ENCODE measurements around the gene GPRIN1.

The GPRIN1 gene

GRCh38 chr5:176625512-176625911, 15.6 kb upstream of the GPRIN1 start:
- no peak for DNase-seq (ENCODE audit: low read depth in 3 of 3, low spot score in 1 of 3)

- DNase-seq (ENCODE audit: low read depth in 3 of 3, low spot score in 1 of 3): no peak
Measured at GRCh38 chr5:176624938-176625337, 15.0 kb upstream of the GPRIN1 start.

- DNase-seq (ENCODE audit: low read depth in 3 of 3, low spot score in 1 of 3): no peak
Measured at GRCh38 chr5:176624142-176624541, 14.2 kb upstream of the GPRIN1 start.

- no peak for DNase-seq (ENCODE audit: low read depth in 3 of 3, low spot score in 1 of 3)
Measured at GRCh38 chr5:176621661-176622079, 11.7 kb upstream of the GPRIN1 start.

GRCh38 chr5:176620333-176620981, 10.5 kb upstream of the GPRIN1 start:
- DNase-seq (ENCODE audit: low read depth in 3 of 3, low spot score in 1 of 3): no peak

GRCh38 chr5:176619569-176620332, 9.8 kb upstream of the GPRIN1 start:
- no peak for DNase-seq (ENCODE audit: low read depth in 3 of 3, low spot score in 1 of 3)

GRCh38 chr5:176619203-176619568, 9.2 kb upstream of the GPRIN1 start:
- peak; percentile 31 to 65 (median 33) for DNase-seq (ENCODE audit: low read depth in 3 of 3, low spot score in 1 of 3)

- DNase-seq (ENCODE audit: low read depth in 3 of 3, low spot score in 1 of 3): no peak
Measured at GRCh38 chr5:176618783-176619182, 8.8 kb upstream of the GPRIN1 start.

GRCh38 chr5:176616511-176616910, 6.6 kb upstream of the GPRIN1 start:
- no peak for DNase-seq (ENCODE audit: low read depth in 3 of 3, low spot score in 1 of 3)

- DNase-seq (ENCODE audit: low read depth in 3 of 3, low spot score in 1 of 3): no peak
Measured at GRCh38 chr5:176614805-176615478, 5.0 kb upstream of the GPRIN1 start.

GRCh38 chr5:176612855-176613254, 2.9 kb upstream of the GPRIN1 start:
- no peak for DNase-seq (ENCODE audit: low read depth in 3 of 3, low spot score in 1 of 3)

- DNase-seq (ENCODE audit: low read depth in 3 of 3, low spot score in 1 of 3): no peak
Measured at GRCh38 chr5:176612008-176612407, 2.1 kb upstream of the GPRIN1 start.

GRCh38 chr5:176611435-176611834, 1.5 kb upstream of the GPRIN1 start:
- peak in 1 of 3 donors; percentile 22 for DNase-seq (ENCODE audit: low read depth in 3 of 3, low spot score in 1 of 3)

- DNase-seq (ENCODE audit: low read depth in 3 of 3, low spot score in 1 of 3): no peak
Measured at GRCh38 chr5:176610435-176610773, 448 bp upstream of the GPRIN1 start.

GRCh38 chr5:176608937-176609723, 826 bp downstream of the GPRIN1 start:
- DNase-seq (ENCODE audit: low read depth in 3 of 3, low spot score in 1 of 3): no peak

- no peak for DNase-seq (ENCODE audit: low read depth in 3 of 3, low spot score in 1 of 3)
Measured at GRCh38 chr5:176608142-176608705, 1.7 kb downstream of the GPRIN1 start.

- DNase-seq (ENCODE audit: low read depth in 3 of 3, low spot score in 1 of 3): no peak
Measured at GRCh38 chr5:176606875-176607274, 3.1 kb downstream of the GPRIN1 start.

- DNase-seq (ENCODE audit: low read depth in 3 of 3, low spot score in 1 of 3): no peak
Measured at GRCh38 chr5:176606032-176606431, 3.9 kb downstream of the GPRIN1 start.

- no peak for DNase-seq (ENCODE audit: low read depth in 3 of 3, low spot score in 1 of 3)
Measured at GRCh38 chr5:176603091-176603490, 6.9 kb downstream of the GPRIN1 start.

GRCh38 chr5:176601901-176602482, 8.0 kb downstream of the GPRIN1 start:
- no peak for DNase-seq (ENCODE audit: low read depth in 3 of 3, low spot score in 1 of 3)

All from stimulated activated CD4-positive, alpha-beta T cell treated with anti-CD3 and anti-CD28 coated beads, TNF-alpha, amount 100 ng/mL, for 1 hour (primary cell).